GM21367 (cell line): ENCODE measurements around the gene MCTP1.
A peak's percentile ranks its signal among the peaks of the same experiment; 100 is the strongest.

Source experiments
- ATAC-seq: cut with Tn5 transposase; IDR thresholded peaks from one replicate; pipeline ENCODE4 v1.9.1; 2021; ENCODE audit not compliant: unreplicated experiment

MCTP1 gene

GRCh38 chr5:94782383-94782782 lies 502.5 kb downstream of the MCTP1 start:
- no peak for ATAC-seq

DNA sequence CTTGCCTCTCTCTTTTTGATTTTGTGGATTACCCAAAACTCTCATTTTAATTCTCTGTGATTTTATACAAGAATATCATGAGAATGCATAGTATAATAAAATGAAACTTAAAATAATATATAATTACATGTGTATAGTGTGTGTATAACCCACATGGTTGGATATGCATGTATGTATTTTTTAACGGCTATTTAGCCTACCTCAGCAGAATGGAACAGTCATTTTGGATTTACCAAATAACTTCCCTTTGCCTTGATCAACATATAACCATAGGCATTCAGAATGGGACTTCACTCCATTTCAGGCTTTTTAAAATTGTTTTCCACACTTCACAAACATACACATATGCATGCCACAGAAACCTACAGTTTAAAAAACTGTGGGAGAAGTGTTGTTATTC lies 505.2 kb downstream of the MCTP1 start:
- no peak for ATAC-seq

DNA sequence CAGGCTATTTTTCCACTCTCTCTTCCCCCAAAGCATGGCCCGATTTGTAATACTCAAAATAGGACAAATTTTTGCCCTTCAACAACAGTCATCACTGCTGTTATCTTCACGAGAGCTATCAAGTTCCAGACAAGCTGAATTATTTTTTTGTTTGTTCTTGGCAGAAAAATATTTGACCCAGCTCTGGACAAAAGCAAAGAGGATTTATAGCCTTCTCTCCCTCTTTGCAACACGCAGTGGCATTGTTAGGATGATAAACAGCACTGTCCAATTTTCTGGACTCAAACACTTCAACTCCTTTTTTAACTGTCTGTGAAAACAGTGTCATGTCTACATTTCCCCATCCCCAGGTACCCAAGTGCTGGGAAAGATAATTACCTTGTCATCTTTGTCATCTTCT lies 506.2 kb downstream of the MCTP1 start:
- ATAC-seq: no peak

GRCh38 chr5:94778299-94778698 lies 506.6 kb downstream of the MCTP1 start:
- ATAC-seq: no peak

GRCh38 chr5:94777056-94777880 lies 507.6 kb downstream of the MCTP1 start:
- no peak for ATAC-seq

- ATAC-seq: no peak
Observed at GRCh38 chr5:94776167-94776566, 508.7 kb downstream of the MCTP1 start.

DNA sequence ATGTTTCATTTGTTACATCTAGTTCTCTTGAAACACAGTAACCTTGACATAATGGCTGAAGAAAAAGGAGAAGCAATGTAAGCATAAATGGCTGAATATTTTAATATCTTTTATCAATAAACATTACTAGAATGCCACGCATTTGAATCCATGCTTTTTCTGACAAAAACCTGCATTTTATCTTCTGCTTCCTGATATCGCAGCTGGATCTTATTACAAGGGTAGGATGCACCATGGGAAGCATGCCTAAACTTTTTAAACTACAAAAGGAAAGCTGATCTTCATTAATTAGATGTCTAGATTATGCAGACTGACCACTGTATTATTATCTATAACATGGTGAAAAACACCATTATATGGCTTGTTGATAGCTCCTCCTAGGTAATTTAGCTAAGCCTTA lies 509.8 kb downstream of the MCTP1 start:
- ATAC-seq: no peak

DNA sequence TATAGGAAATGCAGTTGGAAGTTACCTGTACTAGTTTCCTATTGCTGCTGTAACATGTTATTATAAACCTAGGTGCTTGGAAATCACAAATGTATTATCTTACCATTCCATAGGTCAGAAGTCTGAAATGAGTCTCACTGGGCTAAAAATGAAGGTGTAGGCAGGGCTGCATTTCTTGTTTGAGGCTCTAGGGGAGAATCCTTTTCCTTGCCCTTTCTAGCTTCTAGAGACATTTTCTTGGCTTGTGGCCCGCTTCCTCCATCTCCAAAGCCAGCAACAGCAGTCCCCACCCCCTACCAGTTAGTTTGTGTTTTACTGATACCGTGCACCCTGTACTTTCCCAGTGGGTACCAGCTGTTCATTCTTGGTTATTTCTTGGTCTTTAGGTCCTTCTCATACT lies 513.2 kb downstream of the MCTP1 start:
- ATAC-seq: no peak

- no peak for ATAC-seq
Observed at GRCh38 chr5:94769996-94770395, 514.9 kb downstream of the MCTP1 start.

GRCh38 chr5:94761786-94762185 lies 523.1 kb downstream of the MCTP1 start:
- no peak for ATAC-seq

DNA sequence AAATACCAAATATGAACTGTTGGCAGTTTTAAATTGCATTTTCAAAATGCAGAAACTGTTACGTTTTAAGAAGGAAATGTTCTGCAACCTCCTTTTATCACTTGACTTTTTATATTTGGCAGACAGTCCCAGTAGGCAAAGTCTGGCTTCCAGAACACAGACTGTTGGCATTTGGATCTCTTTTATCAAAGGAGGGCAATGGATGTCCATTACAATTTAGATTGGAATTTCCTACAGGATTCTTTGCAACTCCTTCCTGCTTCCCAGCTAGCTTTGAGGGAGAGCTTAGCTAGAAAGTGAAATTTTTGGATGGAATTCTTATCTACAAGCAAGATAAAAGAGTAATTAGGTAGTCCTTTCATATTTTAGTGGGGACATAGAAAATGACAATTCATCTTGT lies 523.8 kb downstream of the MCTP1 start:
- ATAC-seq: no peak

DNA sequence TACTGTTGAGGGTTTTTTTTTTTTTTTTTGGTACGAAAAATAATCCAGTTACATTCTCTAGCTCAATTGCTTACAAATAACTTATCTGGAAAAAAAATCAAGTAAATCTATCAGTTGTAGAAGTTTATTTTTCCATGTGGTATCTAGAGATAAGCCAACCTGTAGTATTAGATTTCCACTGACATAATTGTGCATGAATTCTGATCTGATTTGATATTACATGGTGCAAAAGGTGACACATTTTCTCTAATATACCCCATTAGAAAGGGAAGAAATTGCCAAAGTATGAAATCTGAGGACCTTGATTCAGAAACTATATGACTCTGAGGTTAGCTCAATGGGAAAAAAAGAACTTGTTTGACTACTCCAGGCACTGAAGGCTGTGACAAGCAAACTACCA lies 524.9 kb downstream of the MCTP1 start:
- no peak for ATAC-seq

DNA sequence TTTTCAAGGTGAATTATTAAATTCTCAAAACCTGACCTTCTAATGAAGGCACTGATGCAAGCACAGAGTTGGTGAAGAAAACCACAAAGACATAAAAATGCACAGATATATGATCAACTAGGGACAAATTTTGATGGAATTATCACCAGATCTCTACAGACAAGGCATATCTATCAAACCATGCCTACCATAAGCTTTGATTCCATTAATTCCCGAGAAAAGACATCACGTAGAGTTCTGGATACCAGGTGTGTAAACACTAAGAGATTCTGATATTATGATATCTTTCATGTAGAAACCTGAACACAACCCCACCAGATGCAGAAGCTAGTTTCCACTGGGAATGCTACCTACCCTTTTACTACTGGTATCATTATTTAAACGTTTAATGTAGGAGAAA lies 525.9 kb downstream of the MCTP1 start:
- ATAC-seq: no peak

DNA sequence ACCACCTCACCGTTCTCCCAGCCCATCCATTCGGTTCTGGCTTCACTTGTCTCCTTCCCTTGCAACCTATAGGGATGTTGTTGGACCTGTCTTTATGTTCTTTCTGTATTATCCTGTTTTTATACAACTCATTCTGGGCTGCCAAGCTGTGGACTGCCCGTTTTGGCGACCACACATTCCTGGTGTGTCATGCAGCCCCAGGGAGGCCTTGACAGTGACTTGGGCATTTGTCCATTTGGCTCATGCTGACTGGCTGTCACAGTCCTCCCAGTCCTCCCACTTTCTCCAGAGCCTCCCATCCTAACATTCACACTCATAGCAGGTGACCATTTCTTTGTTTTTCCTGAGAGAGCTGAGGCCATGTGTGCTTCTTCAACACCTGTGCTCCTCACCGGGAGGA lies 530.1 kb downstream of the MCTP1 start:
- ATAC-seq: no peak

- ATAC-seq: no peak
Observed at GRCh38 chr5:94751460-94751859, 533.4 kb downstream of the MCTP1 start.

DNA sequence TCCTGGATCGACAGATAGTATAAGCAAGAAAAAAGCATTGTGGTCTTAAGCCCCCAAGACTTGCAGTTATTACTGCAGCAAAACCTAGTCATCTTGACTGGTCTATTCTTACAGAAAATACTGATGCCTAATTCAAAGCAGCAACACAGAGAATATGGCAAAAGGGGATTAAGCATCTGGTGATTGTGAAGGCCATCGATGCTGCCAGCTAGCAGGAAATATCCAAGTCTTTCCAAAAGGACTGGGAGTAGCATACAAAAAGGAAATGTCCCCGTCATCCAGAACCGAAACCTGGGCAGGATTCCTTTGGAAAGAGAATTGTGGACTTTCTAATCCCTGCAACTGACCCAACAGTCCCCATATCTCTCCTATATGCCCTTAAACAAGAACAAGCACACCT lies 534.2 kb downstream of the MCTP1 start:
- ATAC-seq: no peak

DNA sequence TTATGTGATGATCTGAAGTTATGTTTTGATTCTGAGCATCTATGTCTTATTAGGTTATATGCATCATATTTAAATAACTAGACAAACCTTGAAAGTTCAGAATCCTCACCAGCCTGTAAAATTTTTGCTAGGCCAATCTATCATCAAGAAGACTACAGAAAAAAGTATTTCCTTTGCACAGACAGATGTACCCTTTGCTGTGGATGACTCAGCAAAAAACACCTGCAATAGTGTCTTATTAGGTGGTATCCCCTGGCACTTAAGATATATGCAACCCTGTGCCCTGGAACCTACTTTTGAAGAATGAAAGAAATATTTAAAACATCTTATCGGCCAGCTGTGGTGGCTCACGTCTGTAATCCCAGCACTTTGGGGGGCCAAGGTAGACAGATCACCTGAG lies 535.9 kb downstream of the MCTP1 start:
- no peak for ATAC-seq

DNA sequence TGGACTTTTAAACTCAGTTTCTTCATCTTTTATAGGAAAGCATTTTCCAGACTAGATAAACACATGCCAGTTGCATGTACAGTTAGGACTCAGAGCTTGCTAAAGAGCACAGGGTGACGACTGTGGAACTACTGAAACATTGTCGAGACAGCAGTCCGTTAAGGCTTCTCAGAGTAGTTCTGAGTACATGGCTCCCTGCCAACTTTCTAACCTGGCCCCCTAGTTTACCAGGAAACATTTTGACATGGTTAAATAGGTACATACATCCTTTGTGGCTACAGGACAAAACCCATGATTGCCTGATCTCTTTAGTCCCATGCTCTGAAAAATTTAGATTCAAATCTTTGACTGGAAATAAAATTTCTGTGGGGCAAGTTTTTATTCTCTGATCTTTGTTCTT lies 536.7 kb downstream of the MCTP1 start:
- no peak for ATAC-seq

GRCh38 chr5:94747371-94747770 lies 537.5 kb downstream of the MCTP1 start:
- ATAC-seq: no peak

DNA sequence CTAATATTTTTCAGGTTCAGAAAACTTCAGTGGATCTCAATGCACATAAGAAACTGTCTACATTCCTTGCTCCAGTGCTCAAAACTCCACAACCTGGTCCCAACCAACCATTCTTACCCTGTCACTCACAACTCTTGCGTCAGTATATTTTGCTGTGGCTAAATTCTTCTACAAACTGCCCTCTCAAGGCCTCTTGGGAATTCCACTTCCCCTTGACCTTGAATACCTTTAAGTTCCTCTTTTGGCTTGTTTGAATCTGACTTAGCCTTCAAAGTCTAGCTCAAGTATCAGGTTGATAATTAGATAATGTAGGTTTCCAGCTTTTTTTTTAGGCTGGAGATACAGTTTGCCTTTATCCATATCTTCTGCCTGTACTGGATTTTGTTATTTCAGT lies 538.2 kb downstream of the MCTP1 start:
- peak; percentile 51 for ATAC-seq

GRCh38 chr5:94745786-94746730 lies 538.8 kb downstream of the MCTP1 start:
- ATAC-seq: peak; percentile 76

DNA sequence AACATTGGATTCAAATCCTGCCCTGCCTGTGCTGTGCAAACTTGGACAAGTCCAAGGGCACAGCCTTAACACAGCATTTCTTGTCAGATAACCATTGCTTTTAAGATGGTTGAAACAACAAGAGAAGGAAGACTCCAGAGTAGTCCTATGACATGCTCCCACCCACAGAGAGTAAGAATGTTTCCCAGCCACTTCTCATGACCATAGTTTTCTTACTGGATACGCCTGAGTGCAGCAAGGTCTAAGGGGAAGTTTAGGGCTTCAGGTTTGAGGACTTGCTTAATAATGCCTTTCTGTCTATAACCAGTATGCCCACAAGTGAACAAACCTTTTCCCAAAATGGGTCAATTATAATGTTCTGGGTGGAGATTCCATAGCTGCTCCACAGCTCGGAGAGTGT lies 540.0 kb downstream of the MCTP1 start:
- ATAC-seq: no peak
